Measurements from ENCODE around the gene GPR31.
"Not testable (repeated sequence)": the region's sequence is repeated elsewhere in the genome, so short reads cannot be mapped to it uniquely, and the experiment has no call there.

- TF ChIP-seq CTCF (IDR thresholded peaks at IDR 0.05; ENCODE audit: poor library complexity, severe bottlenecking); RAD21 (conservative IDR thresholded peaks at IDR 0.05); TAF1 (IDR thresholded peaks at IDR 0.05; ENCODE audit: low read depth); POLR2AphosphoS5 (IDR thresholded peaks at IDR 0.05); EP300 (conservative IDR thresholded peaks at IDR 0.05; ENCODE audit: poor library complexity, severe bottlenecking); MXI1 (conservative IDR thresholded peaks at IDR 0.05; ENCODE audit: poor library complexity, severe bottlenecking): not testable (repeated sequence)
Observed at GRCh38 chr6:167187275-167187674, 29.5 kb upstream of the GPR31 start.
